H1 (cell line): Measurements from ENCODE around the gene TMCC3. TPM values are rescaled to one million over a fixed set of nuclear protein-coding genes. Genes with fewer than 3 reads are reported as not detected.
A peak's percentile ranks its signal among the peaks of the same experiment; 100 is the strongest.

Experiments
- CTCF ChIA-PET: fragments of 300-600 bp; sonication (Branson Sonifier 250); formaldehyde crosslinking; loops from one replicate; lab custom pipeline; 2021; ENCODE audit not compliant: partially characterized antibody; lab: Charles Lee
- POLR2A ChIA-PET: fragments of 300-600 bp; sonication (Branson Sonifier 250); formaldehyde crosslinking; loops from one replicate; lab custom pipeline; 2021; ENCODE audit warnings: inconsistent platforms; ENCODE audit not compliant: partially characterized antibody; lab: Charles Lee
- DNase-seq, 2 experiments: peaks; one replicate each; pipeline versions ENCODE4 v3.0.0 to v3.0.0-alpha.2; 2010 to 2022; ENCODE audit warnings: low spot score in 2 of 2, low read depth in 1 of 2, mixed read lengths in 1 of 2
- FAIRE-seq: peaks from 2 replicates; lab custom pipeline; 2011; peaks lifted over from hg19 to GRCh38; lab: Jason Lieb, UNC
- H2AFZ ChIP-seq: 2 replicates; pipeline ENCODE4 v1.8.1; 2012; ENCODE audit warnings: low read length, inconsistent platforms
- H2AK5ac ChIP-seq: 2 replicates; pipeline ENCODE4 v1.6.1; 2013; ENCODE audit warnings: low read depth, low read length
- H2BK120ac ChIP-seq: replicated peaks from 2 replicates; pipeline ENCODE3; 2013; ENCODE audit warnings: low read depth, low read length, inconsistent platforms
- H2BK12ac ChIP-seq: 2 replicates; pipeline ENCODE4 v1.6.1; 2013; ENCODE audit warnings: low read depth, low read length
- H2BK15ac ChIP-seq: 2 replicates; pipeline ENCODE4 v1.6.1; 2013; ENCODE audit warnings: low read length
- H2BK20ac ChIP-seq: 2 replicates; pipeline ENCODE4 v1.6.1; 2013; ENCODE audit warnings: low read length
- H2BK5ac ChIP-seq: 2 replicates; pipeline ENCODE4 v1.6.1; 2013; ENCODE audit warnings: low read depth, low read length
- H3K14ac ChIP-seq: 2 replicates; pipeline ENCODE4 v1.6.1; 2013; ENCODE audit warnings: inconsistent platforms; ENCODE audit not compliant: insufficient read length
- H3K18ac ChIP-seq: 2 replicates; pipeline ENCODE4 v1.6.1; 2013; ENCODE audit warnings: low read length; ENCODE audit errors: extremely low read depth
- H3K23ac ChIP-seq: 2 replicates; pipeline ENCODE4 v1.6.1; 2013; ENCODE audit warnings: inconsistent platforms; ENCODE audit not compliant: insufficient read length
- H3K23me2 ChIP-seq: 2 replicates; pipeline ENCODE4 v1.6.1; 2013; ENCODE audit warnings: low read depth, low read length
- H3K27ac ChIP-seq: 2 replicates; pipeline ENCODE4 v1.6.1; 2011; ENCODE audit warnings: low read depth, low read length, inconsistent platforms
- H3K27me3 ChIP-seq, 4 experiments: replicated peaks in 1 of 4; 1 replicate in 1 of 4; 2 replicates in 3 of 4; pipeline versions ENCODE4 v1.6.1 to v1.8.1; 2011 to 2013; ENCODE audit warnings: low read length in 3 of 4, mild to moderate bottlenecking in 3 of 4, inconsistent platforms in 2 of 4, mixed read lengths in 2 of 4, moderate library complexity in 1 of 4; ENCODE audit not compliant: control insufficient read depth in 3 of 4, insufficient read depth in 3 of 4; ENCODE audit errors: extremely low read depth in 1 of 4
- H3K36me3 ChIP-seq, 4 experiments: 2 replicates each; pipeline versions ENCODE4 v1.6.1 to v1.8.1; 2011 to 2013; ENCODE audit warnings: mild to moderate bottlenecking in 4 of 4, low read length in 3 of 4, moderate library complexity in 2 of 4, control low read depth in 1 of 4, inconsistent platforms in 1 of 4; ENCODE audit not compliant: insufficient read depth in 4 of 4, control insufficient read depth in 2 of 4
- H3K4ac ChIP-seq: replicated peaks from 2 replicates; pipeline ENCODE3; 2013; ENCODE audit warnings: low read length, low read depth, mixed read lengths, inconsistent platforms; ENCODE audit not compliant: insufficient read length
- H3K4me1 ChIP-seq, 4 experiments: replicated peaks in 1 of 4; 1 replicate in 1 of 4; 2 replicates in 3 of 4; pipeline versions ENCODE4 v1.6.1 to v1.8.1; 2011 to 2013; ENCODE audit warnings: low read length in 3 of 4, inconsistent platforms in 2 of 4, mixed read lengths in 1 of 4; ENCODE audit not compliant: insufficient read depth in 4 of 4, control insufficient read depth in 3 of 4
- H3K4me2 ChIP-seq, 2 experiments: 2 replicates each; pipeline versions ENCODE4 v1.6.1 to v1.8.1; 2011 to 2013; ENCODE audit warnings: low read depth in 2 of 2, low read length in 2 of 2, control low read depth in 1 of 2, inconsistent platforms in 1 of 2, mild to moderate bottlenecking in 1 of 2; ENCODE audit not compliant: insufficient read depth in 1 of 2
- H3K4me3 ChIP-seq, 4 experiments: fragments of 200-600, 300-600 bp in 1 of 4; sonication (generic), shearing (Covaris generic), sonication (Bioruptor Twin) in 1 of 4; 2 replicates each; pipeline versions ENCODE4 v1.5.1 to v1.8.1; 2011 to 2016; ENCODE audit warnings: low read length in 4 of 4, low read depth in 3 of 4, control low read depth in 2 of 4, inconsistent platforms in 2 of 4, mild to moderate bottlenecking in 2 of 4, mixed read lengths in 1 of 4, moderate library complexity in 1 of 4; ENCODE audit not compliant: insufficient read depth in 2 of 4; ENCODE audit errors: extremely low read depth in 1 of 4
- H3K56ac ChIP-seq: replicated peaks from 2 replicates; pipeline ENCODE3; 2013; ENCODE audit warnings: low read depth, mild to moderate bottlenecking, mixed read lengths, low read length, inconsistent platforms; ENCODE audit not compliant: insufficient read length
- H3K79me1 ChIP-seq: 2 replicates; pipeline ENCODE4 v1.6.1; 2013; ENCODE audit warnings: low read depth, low read length, control low read depth
- H3K79me2 ChIP-seq, 2 experiments: 2 replicates each; pipeline versions ENCODE4 v1.6.1 to v1.8.1; 2012 to 2013; ENCODE audit warnings: low read length in 2 of 2, mild to moderate bottlenecking in 2 of 2, inconsistent platforms in 1 of 2; ENCODE audit not compliant: insufficient read depth in 2 of 2, control insufficient read depth in 1 of 2
- H3K9ac ChIP-seq, 4 experiments: replicated peaks in 1 of 4; 1 replicate in 1 of 4; 2 replicates in 3 of 4; pipeline versions ENCODE4 v1.6.1 to v1.8.1; 2011 to 2013; ENCODE audit warnings: low read depth in 3 of 4, low read length in 3 of 4, control low read depth in 2 of 4, mild to moderate bottlenecking in 2 of 4, moderate library complexity in 2 of 4, inconsistent platforms in 1 of 4; ENCODE audit errors: extremely low read depth in 1 of 4
- H3K9me3 ChIP-seq, 2 experiments: 2 replicates each; pipeline versions ENCODE4 v1.6.1 to v1.8.1; 2012 to 2013; ENCODE audit warnings: mild to moderate bottlenecking in 2 of 2, moderate library complexity in 2 of 2, control low read depth in 1 of 2, inconsistent platforms in 1 of 2, low read depth in 1 of 2, low read length in 1 of 2, mixed read lengths in 1 of 2; ENCODE audit not compliant: insufficient read depth in 2 of 2
- H4K20me1 ChIP-seq, 2 experiments: replicated peaks in 1 of 2; 2 replicates each; pipeline versions ENCODE3 to v1.8.1; 2011 to 2013; ENCODE audit warnings: inconsistent platforms in 2 of 2, low read length in 2 of 2, mild to moderate bottlenecking in 1 of 2; ENCODE audit not compliant: insufficient read depth in 2 of 2, control insufficient read depth in 1 of 2
- H4K5ac ChIP-seq: 2 replicates; pipeline ENCODE4 v1.6.1; 2013; ENCODE audit warnings: low read length, low read depth, mixed read lengths, inconsistent platforms; ENCODE audit not compliant: insufficient read length
- H4K8ac ChIP-seq: 2 replicates; pipeline ENCODE4 v1.8.0; 2013; ENCODE audit warnings: mild to moderate bottlenecking, moderate library complexity, low read length, inconsistent platforms; ENCODE audit not compliant: insufficient read depth; ENCODE audit errors: extremely low read depth
- H4K91ac ChIP-seq: replicated peaks from 2 replicates; pipeline ENCODE3; 2013; ENCODE audit warnings: low read length, mixed read lengths, inconsistent platforms; ENCODE audit not compliant: insufficient read length
- BACH1 ChIP-seq: IDR thresholded peaks from 2 replicates; pipeline ENCODE4 v1.6.1; 2012; ENCODE audit warnings: low read length, improper control_type of control experiment
- CBX5 ChIP-seq: fragments of 300-800, 300-1000 bp; sonication (generic); IDR thresholded peaks from 2 replicates; pipeline ENCODE4 v1.7.1; 2016; ENCODE audit warnings: antibody characterized with exemption, low read length, low read depth
- KDM5A ChIP-seq: fragments of 200-600 bp; IDR thresholded peaks from 2 replicates; pipeline ENCODE4 v1.7.1; 2012; ENCODE audit warnings: mild to moderate bottlenecking, low read length, inconsistent platforms, mixed read lengths
- RAD21 ChIP-seq, 2 experiments: IDR thresholded peaks in 1 of 2; conservative IDR thresholded peaks in 1 of 2; 2 replicates each; pipeline ENCODE4 v1.6.1; 2011; ENCODE audit warnings: low read depth in 2 of 2, low read length in 2 of 2, improper control_type of control experiment in 1 of 2, inconsistent platforms in 1 of 2, mild to moderate bottlenecking in 1 of 2, moderate library complexity in 1 of 2
- SIRT6 ChIP-seq: IDR thresholded peaks from one replicate; pipeline ENCODE4 v1.7.1; 2012; ENCODE audit warnings: low read length, inconsistent platforms
- YY1 ChIP-seq: IDR thresholded peaks from 2 replicates; pipeline ENCODE4 v1.6.1; 2011; ENCODE audit warnings: low read depth, mild to moderate bottlenecking, low read length
- ZNF274 ChIP-seq: IDR thresholded peaks from 2 replicates; pipeline ENCODE4 v1.7.0; 2012; ENCODE audit warnings: low read length, borderline replicate concordance; ENCODE audit errors: extremely low read depth
- WGBS, 2 experiments: shearing (Covaris generic) in 1 of 2; methylation state at CpG; one replicate each; pipeline versions ENCODE4 v1.1.6 to v1.1.7; 2013 to 2015; ENCODE audit warnings: low lambda C conversion rate in 2 of 2, mixed read lengths in 2 of 2, inconsistent platforms in 1 of 2, low coverage in 1 of 2, missing lambda C conversion rate in 1 of 2; ENCODE audit not compliant: insufficient replicate concordance in 2 of 2, insufficient coverage in 1 of 2, insufficient read length in 1 of 2; ENCODE audit errors: extremely low coverage in 1 of 2, missing lambda C conversion rate in 1 of 2; 5-methylcytosine and 5-hydroxymethylcytosine counted together
- polyA plus RNA-seq, 7 experiments: library from polyadenylated mRNA; depleted of rRNA in 3 of 7; stranded (reverse) in 5 of 7; unstranded in 2 of 7; fragments of >200 nt in 5 of 7; fragments of 200-250 nt in 2 of 7; gene quantifications; 1 replicate in 5 of 7; 2 replicates in 1 of 7; 4 replicates in 1 of 7; pipeline versions ENCODE4 v1.2.1 to v1.2.3, GENCODE V29; 2011 to 2013; ENCODE audit warnings: missing spikeins in 2 of 7, mixed read lengths in 2 of 7
- total RNA-seq: library from RNA; stranded (reverse); fragmentation: NEBNext Ultra II Directional; extraction: Animal tissue kit (Norgen Biotek cat#: 25700); gene quantifications from 2 replicates; pipeline ENCODE4 v1.2.1, GENCODE V29; 2021
- TF ChIP-seq, protein P1 (sequence below), 3 experiments: IDR thresholded peaks; 1 replicate in 2 of 3; 2 replicates in 1 of 3; pipeline versions ENCODE4 v1.5.1 to v1.6.1; 2011; ENCODE audit warnings: low read length in 3 of 3, mild to moderate bottlenecking in 3 of 3, inconsistent platforms in 2 of 3, low read depth in 1 of 3, moderate library complexity in 1 of 3; ENCODE audit not compliant: insufficient read depth in 1 of 3; ENCODE audit errors: control extremely low read depth in 1 of 3

TMCC3 gene
- total and polyA plus RNA-seq, 2 of the 8 experiments (the other 6 are each of a cell fraction or from before 2014, with no cell fraction given): 1.7 to 4.1 TPM

DNA sequence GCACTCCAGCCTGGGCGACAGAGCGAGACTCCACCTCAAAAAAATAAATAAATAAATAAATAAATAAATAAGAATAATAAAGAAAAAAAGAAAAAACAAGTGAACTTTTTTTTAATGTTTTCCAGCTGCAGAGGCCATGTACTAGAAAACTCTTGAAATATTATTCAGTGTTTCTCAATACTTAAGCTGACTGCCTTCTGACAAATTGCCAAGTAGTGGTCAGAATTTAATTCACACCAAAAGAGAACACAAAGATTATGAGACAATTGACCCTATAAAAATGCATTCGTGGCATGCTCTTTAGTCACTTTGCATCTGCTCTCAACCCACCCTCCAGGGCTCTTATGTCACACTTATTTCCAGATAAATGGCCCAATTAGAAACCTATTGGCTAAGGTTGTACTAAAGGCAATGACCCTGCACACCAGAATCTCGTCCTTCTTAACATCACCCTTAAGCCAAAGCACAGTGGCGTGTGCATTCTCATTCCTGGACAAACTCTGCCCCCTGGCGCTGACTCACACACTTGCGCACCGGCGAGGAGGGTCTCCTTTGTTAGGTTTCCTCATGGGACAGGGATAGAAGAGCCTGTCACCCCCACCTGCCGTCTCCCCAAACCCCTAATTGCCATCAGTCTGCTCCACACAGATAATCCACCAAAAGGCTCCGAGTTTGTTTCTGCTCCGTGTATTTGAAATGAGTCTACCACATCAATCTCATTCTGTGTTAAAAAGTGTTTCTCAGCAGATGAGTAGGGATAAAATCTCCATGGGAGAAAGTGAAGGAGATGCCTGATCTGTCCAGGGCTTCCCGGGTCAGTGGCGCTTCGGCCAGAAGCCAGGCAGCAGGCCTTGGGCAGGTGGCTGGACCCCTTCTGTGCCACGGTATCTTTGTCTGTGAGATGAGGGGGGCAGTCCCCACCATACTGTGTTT is 117.6 kb downstream of the TMCC3 start:
- H4K20me1 ChIP-seq: no peaks in the 10 kb centered on the region
- no peak overlapping the region for H3K56ac ChIP-seq
- peaks cover 0 to 2% (median 0%) of the 10 kb centered on the region in 4 experiments; a peak in 2 of 7 replicates for H3K4me1 ChIP-seq
- H3K36me3 ChIP-seq: no peaks in the 10 kb centered on the region
- no peaks in the 10 kb centered on the region for H3K23me2 ChIP-seq
- no peak overlapping the region for H2BK12ac ChIP-seq
- H4K5ac ChIP-seq: no peak overlapping the region
- no peak overlapping the region for H4K91ac ChIP-seq
- no peak overlapping the region for H3K23ac ChIP-seq
- no peak overlapping the region for H3K14ac ChIP-seq
- H2BK15ac ChIP-seq: no peak overlapping the region
- no peak overlapping the region for H4K8ac ChIP-seq
- no peak overlapping the region for H3K18ac ChIP-seq
- no peak overlapping the region for H2BK120ac ChIP-seq
- WGBS, 2 experiments: 50% methylated on average over 16 of the region's 16 CpGs; no CpG with 5 or more reads in 1 of the 2 experiments
- no peak overlapping the region for H3K4me2 ChIP-seq
- no peaks in the 10 kb centered on the region for H3K27me3 ChIP-seq
- H2AFZ ChIP-seq: no peak overlapping the region
- H3K4ac ChIP-seq: no peak overlapping the region
- no peak overlapping the region for H3K9ac ChIP-seq
- no peaks in the 10 kb centered on the region for H3K9me3 ChIP-seq
- FAIRE-seq (peak; percentile 79), DNase-seq (peak; percentile 59 to 92)
- no peak overlapping the region for H3K27ac ChIP-seq
- CTCF ChIA-PET: interaction anchor here (0.7 to 11.7 kb wide), 10 partner anchors 8 to 421 kb away, joined by 3 to 80 read pairs (median 4); no protein-coding TSS in a partner anchor
- no peak overlapping the region for H2AK5ac ChIP-seq
- H2BK5ac ChIP-seq: no peak overlapping the region
- no peak overlapping the region for H2BK20ac ChIP-seq
- TF ChIP-seq, protein P1, sequence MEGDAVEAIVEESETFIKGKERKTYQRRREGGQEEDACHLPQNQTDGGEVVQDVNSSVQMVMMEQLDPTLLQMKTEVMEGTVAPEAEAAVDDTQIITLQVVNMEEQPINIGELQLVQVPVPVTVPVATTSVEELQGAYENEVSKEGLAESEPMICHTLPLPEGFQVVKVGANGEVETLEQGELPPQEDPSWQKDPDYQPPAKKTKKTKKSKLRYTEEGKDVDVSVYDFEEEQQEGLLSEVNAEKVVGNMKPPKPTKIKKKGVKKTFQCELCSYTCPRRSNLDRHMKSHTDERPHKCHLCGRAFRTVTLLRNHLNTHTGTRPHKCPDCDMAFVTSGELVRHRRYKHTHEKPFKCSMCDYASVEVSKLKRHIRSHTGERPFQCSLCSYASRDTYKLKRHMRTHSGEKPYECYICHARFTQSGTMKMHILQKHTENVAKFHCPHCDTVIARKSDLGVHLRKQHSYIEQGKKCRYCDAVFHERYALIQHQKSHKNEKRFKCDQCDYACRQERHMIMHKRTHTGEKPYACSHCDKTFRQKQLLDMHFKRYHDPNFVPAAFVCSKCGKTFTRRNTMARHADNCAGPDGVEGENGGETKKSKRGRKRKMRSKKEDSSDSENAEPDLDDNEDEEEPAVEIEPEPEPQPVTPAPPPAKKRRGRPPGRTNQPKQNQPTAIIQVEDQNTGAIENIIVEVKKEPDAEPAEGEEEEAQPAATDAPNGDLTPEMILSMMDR (IDR thresholded peaks at IDR 0.05; ENCODE audit: control extremely low read depth in 1 of 3, insufficient read depth in 1 of 3, low read depth in 1 of 3, low read length in 3 of 3): peak; percentile 89 to 90 (median 89)
- TF ChIP-seq YY1: no peak
- no peak for TF ChIP-seq BACH1
- no peak for TF ChIP-seq KDM5A
- peak; percentile 99 for TF ChIP-seq RAD21 (IDR thresholded peaks at IDR 0.05 in 1 of 2, conservative IDR thresholded peaks at IDR 0.05 in 1 of 2; ENCODE audit: low read depth in 2 of 2, low read length in 2 of 2)
- TF ChIP-seq ZNF274: no peak
- no peak for TF ChIP-seq CBX5
- TF ChIP-seq SIRT6: no peak
- no peak overlapping the region; a peak in 1 of 8 replicates for H3K4me3 ChIP-seq
- POLR2A ChIA-PET: interaction anchor here (0.6 kb wide), 1 partner anchor 246 kb away, joined by 3 read pairs; no protein-coding TSS in a partner anchor
- H3K79me1 ChIP-seq: no peaks in the 10 kb centered on the region
- no peaks in the 10 kb centered on the region for H3K79me2 ChIP-seq
